Prostate gland (tissue), 2 donors: ENCODE data around the gene ZNF219.

Source experiments
- POLR2A ChIP-seq: fragments of 450-650 bp; IDR thresholded peaks from one replicate; pipeline ENCODE4 v1.6.1; 2016; ENCODE audit warnings: antibody characterized with exemption, mild to moderate bottlenecking
- POLR2AphosphoS5 ChIP-seq: sonication (generic); formaldehyde crosslinking; IDR thresholded peaks from one replicate; pipeline ENCODE4 v1.6.1; 2017; ENCODE audit warnings: antibody characterized with exemption
- TF ChIP-seq, protein P1 (sequence below), 4 experiments: fragments of 200-600 bp in 2 of 4; fragments of 450-650 bp in 2 of 4; sonication (generic) in 2 of 4; IDR thresholded peaks; 1 replicate in 3 of 4; 2 replicates in 1 of 4; pipeline ENCODE4 v1.5.1; 2016 to 2019; ENCODE audit warnings: antibody characterized with exemption in 4 of 4, mild to moderate bottlenecking in 2 of 4, moderate library complexity in 2 of 4

GRCh38 chr14:21074398-21075272, 23.8 kb downstream of the ZNF219 start:
- TF ChIP-seq, protein P1, sequence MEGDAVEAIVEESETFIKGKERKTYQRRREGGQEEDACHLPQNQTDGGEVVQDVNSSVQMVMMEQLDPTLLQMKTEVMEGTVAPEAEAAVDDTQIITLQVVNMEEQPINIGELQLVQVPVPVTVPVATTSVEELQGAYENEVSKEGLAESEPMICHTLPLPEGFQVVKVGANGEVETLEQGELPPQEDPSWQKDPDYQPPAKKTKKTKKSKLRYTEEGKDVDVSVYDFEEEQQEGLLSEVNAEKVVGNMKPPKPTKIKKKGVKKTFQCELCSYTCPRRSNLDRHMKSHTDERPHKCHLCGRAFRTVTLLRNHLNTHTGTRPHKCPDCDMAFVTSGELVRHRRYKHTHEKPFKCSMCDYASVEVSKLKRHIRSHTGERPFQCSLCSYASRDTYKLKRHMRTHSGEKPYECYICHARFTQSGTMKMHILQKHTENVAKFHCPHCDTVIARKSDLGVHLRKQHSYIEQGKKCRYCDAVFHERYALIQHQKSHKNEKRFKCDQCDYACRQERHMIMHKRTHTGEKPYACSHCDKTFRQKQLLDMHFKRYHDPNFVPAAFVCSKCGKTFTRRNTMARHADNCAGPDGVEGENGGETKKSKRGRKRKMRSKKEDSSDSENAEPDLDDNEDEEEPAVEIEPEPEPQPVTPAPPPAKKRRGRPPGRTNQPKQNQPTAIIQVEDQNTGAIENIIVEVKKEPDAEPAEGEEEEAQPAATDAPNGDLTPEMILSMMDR (IDR thresholded peaks at IDR 0.05), result no peak
- TF ChIP-seq POLR2AphosphoS5 (no peak), POLR2A (no peak)
